HT-29 (cell line): ENCODE results near the gene SEC23IP. TPM values are rescaled to one million over a fixed set of nuclear protein-coding genes. Genes with fewer than 3 reads are reported as not detected.

Experiments used
- DNase-seq: peaks from one replicate; pipeline ENCODE4 v3.0.0-alpha.2; 2015; ENCODE audit warnings: low spot score
- small RNA-seq: library from RNA; depleted of rRNA; stranded (forward); fragments of <200 nt; gene quantifications from one replicate; pipeline ENCODE3, GENCODE V24; 2014
- total RNA-seq: library from RNA; depleted of rRNA; stranded (reverse); fragments of >200 nt; shearing (Covaris generic); gene quantifications from 2 replicates; pipeline ENCODE4 v1.2.3, GENCODE V29; 2014; rRNA removed

Gene SEC23IP
- total RNA-seq, 1 experiment from 2014 or later = 37.1 TPM

GRCh38 chr10:119940487-119940886, 48.0 kb downstream of the SEC23IP start:
- no peak for DNase-seq

- DNase-seq = no peak
Observed at GRCh38 chr10:119942973-119943372, 50.4 kb downstream of the SEC23IP start.

- DNase-seq = no peak
Observed at GRCh38 chr10:119945805-119946204, 53.3 kb downstream of the SEC23IP start.

GRCh38 chr10:119947300-119947699, 54.8 kb downstream of the SEC23IP start:
- peak; percentile 3 for DNase-seq

GRCh38 chr10:119957451-119957850, 64.9 kb downstream of the SEC23IP start:
- DNase-seq = no peak

- no peak for DNase-seq
Observed at GRCh38 chr10:119962837-119963236, 70.3 kb downstream of the SEC23IP start.

GRCh38 chr10:119967066-119967465, 74.5 kb downstream of the SEC23IP start:
- no peak for DNase-seq

GRCh38 chr10:119969609-119970008, 77.1 kb downstream of the SEC23IP start:
- DNase-seq = no peak

- no peak for DNase-seq
Observed at GRCh38 chr10:119970107-119970506, 77.6 kb downstream of the SEC23IP start.

GRCh38 chr10:119970963-119971362, 78.4 kb downstream of the SEC23IP start:
- DNase-seq = no peak

GRCh38 chr10:119973281-119973680, 80.8 kb downstream of the SEC23IP start:
- peak; percentile 3 for DNase-seq

GRCh38 chr10:119976421-119976820, 83.9 kb downstream of the SEC23IP start:
- DNase-seq = no peak

GRCh38 chr10:119980956-119981750, 88.6 kb downstream of the SEC23IP start:
- no peak for DNase-seq

- no peak for DNase-seq
Observed at GRCh38 chr10:119981826-119982225, 89.3 kb downstream of the SEC23IP start.

GRCh38 chr10:119988333-119988732, 95.8 kb downstream of the SEC23IP start:
- DNase-seq = no peak

GRCh38 chr10:119989966-119990365, 97.4 kb downstream of the SEC23IP start:
- no peak for DNase-seq

- no peak for DNase-seq
Observed at GRCh38 chr10:119991066-119991465, 98.5 kb downstream of the SEC23IP start.

- DNase-seq = no peak
Observed at GRCh38 chr10:119991816-119992215, 99.3 kb downstream of the SEC23IP start.

Small RNAs within 50 kb of the gene (small RNA-seq; reads per million reads assigned to genes)
- not detected for gene MIR4682

Other genes with a start within 250 kb of the SEC23IP start
- 15.3 and 18.5 TPM in 2 replicates for gene BAG3, start 241.3 kb upstream of the SEC23IP start, total RNA-seq
- 5.6 and 5.8 TPM in 2 replicates for gene INPP5F, start 166.7 kb upstream of the SEC23IP start, total RNA-seq
- gene MCMBP, start 19.9 kb upstream of the SEC23IP start, total RNA-seq = 41.2 and 41.7 TPM in 2 replicates